Eye (tissue), 1 donor: Measurements from ENCODE around the gene SRGAP1.
"Not testable (repeated sequence)": the region's sequence is repeated elsewhere in the genome, so short reads cannot be mapped to it uniquely, and the experiment has no call there.

Source experiments
- DNase-seq: peaks from one replicate; pipeline ENCODE4 v3.0.0-alpha.2; 2015

The SRGAP1 gene

GRCh38 chr12:64180951-64181350 lies 336.5 kb downstream of the SRGAP1 start:
- no peak for DNase-seq

- peak; percentile 76 for DNase-seq
Observed at GRCh38 chr12:64181430-64182291, 337.2 kb downstream of the SRGAP1 start.

GRCh38 chr12:64184216-64184615 lies 339.7 kb downstream of the SRGAP1 start:
- DNase-seq = no peak

GRCh38 chr12:64186789-64187188 lies 342.3 kb downstream of the SRGAP1 start:
- no peak for DNase-seq

GRCh38 chr12:64187370-64187769 lies 342.9 kb downstream of the SRGAP1 start:
- peak; percentile 12 for DNase-seq

- no peak for DNase-seq
Observed at GRCh38 chr12:64187794-64188193, 343.3 kb downstream of the SRGAP1 start.

- DNase-seq = no peak
Observed at GRCh38 chr12:64189530-64189929, 345.0 kb downstream of the SRGAP1 start.

- no peak for DNase-seq
Observed at GRCh38 chr12:64190140-64190539, 345.6 kb downstream of the SRGAP1 start.

- no peak for DNase-seq
Observed at GRCh38 chr12:64192644-64193444, 348.3 kb downstream of the SRGAP1 start.

- no peak for DNase-seq
Observed at GRCh38 chr12:64193931-64194330, 349.4 kb downstream of the SRGAP1 start.

GRCh38 chr12:64194333-64195149 lies 350.0 kb downstream of the SRGAP1 start:
- no peak for DNase-seq

GRCh38 chr12:64195841-64196240 lies 351.3 kb downstream of the SRGAP1 start:
- DNase-seq = not testable (repeated sequence)

GRCh38 chr12:64203036-64203435 lies 358.5 kb downstream of the SRGAP1 start:
- DNase-seq = no peak

- DNase-seq = no peak
Observed at GRCh38 chr12:64203775-64204174, 359.3 kb downstream of the SRGAP1 start.

GRCh38 chr12:64205542-64205941 lies 361.0 kb downstream of the SRGAP1 start:
- no peak for DNase-seq

GRCh38 chr12:64207453-64207852 lies 363.0 kb downstream of the SRGAP1 start:
- DNase-seq = no peak
